Central memory CD8-positive, alpha-beta T cell (primary cell): ENCODE measurements around the gene NIPAL3.
"Not testable (repeated sequence)": the region's sequence is repeated elsewhere in the genome, so short reads cannot be mapped to it uniquely, and the experiment has no call there.

Experiments
- ATAC-seq: fragments of 150-1000 bp; cut with Tn5 transposase; replicated peaks from 2 replicates; pipeline ENCODE4 v1.10.0; 2022; ENCODE audit warnings: mild to moderate bottlenecking, moderate FRiP score, moderate number of reproducible peaks; ENCODE audit not compliant: poor library complexity, severe bottlenecking; ENCODE audit errors: extremely low read depth
- DNase-seq, 2 donors: peaks; one replicate each; pipeline ENCODE4 v3.0.0; 2021; ENCODE audit warnings: low spot score in 2 of 2
- H3K27ac Mint-ChIP-seq: one replicate; pipeline ENCODE4 v1.8.0; 2022; ENCODE audit warnings: low read depth, mild to moderate bottlenecking, moderate library complexity, mixed read lengths
- H3K27me3 Mint-ChIP-seq: one replicate; pipeline ENCODE4 v1.8.0; 2022; ENCODE audit warnings: mixed read lengths
- H3K36me3 Mint-ChIP-seq: one replicate; pipeline ENCODE4 v1.8.0; 2022; ENCODE audit warnings: mild to moderate bottlenecking, moderate library complexity, mixed read lengths; ENCODE audit not compliant: insufficient read depth
- H3K4me1 Mint-ChIP-seq: one replicate; pipeline ENCODE4 v1.8.0; 2022; ENCODE audit warnings: mixed read lengths
- H3K4me3 Mint-ChIP-seq: one replicate; pipeline ENCODE4 v1.8.0; 2022; ENCODE audit warnings: mild to moderate bottlenecking, moderate library complexity, mixed read lengths
- H3K9me3 Mint-ChIP-seq: one replicate; pipeline ENCODE4 v1.8.0; 2022; ENCODE audit warnings: mixed read lengths

NIPAL3 gene

GRCh38 chr1:24438423-24438901, 22.9 kb downstream of the NIPAL3 start:
- ATAC-seq (no peak), DNase-seq (no peak)
- Mint-ChIP-seq H3K36me3 (peaks cover 10% of the 10 kb centered on the region), H3K9me3 (no peaks in the 10 kb centered on the region), H3K27ac (peak overlapping the region; percentile 56), H3K27me3 (no peaks in the 10 kb centered on the region), H3K4me3 (no peak overlapping the region), H3K4me1 (peaks cover 9% of the 10 kb centered on the region)

- DNase-seq (no peak), ATAC-seq (no peak)
- Mint-ChIP-seq H3K27ac (no peak overlapping the region), H3K36me3 (peaks cover 12% of the 10 kb centered on the region), H3K4me1 (peaks cover 6% of the 10 kb centered on the region), H3K27me3 (no peaks in the 10 kb centered on the region), H3K9me3 (no peaks in the 10 kb centered on the region), H3K4me3 (no peak overlapping the region)
These were observed 24.8 kb downstream of the NIPAL3 start for GRCh38 chr1:24440436-24440835.

GRCh38 chr1:24441480-24441879, 25.9 kb downstream of the NIPAL3 start:
- Mint-ChIP-seq H3K4me3 (no peak overlapping the region), H3K4me1 (peaks cover 6% of the 10 kb centered on the region), H3K27me3 (no peaks in the 10 kb centered on the region), H3K9me3 (no peaks in the 10 kb centered on the region), H3K27ac (peak overlapping the region; percentile 29), H3K36me3 (peaks cover 16% of the 10 kb centered on the region)
- DNase-seq (no peak), ATAC-seq (no peak)

GRCh38 chr1:24441996-24442668, 26.5 kb downstream of the NIPAL3 start:
- no peak overlapping the region for H3K4me3 Mint-ChIP-seq
- H3K9me3 Mint-ChIP-seq, result no peaks in the 10 kb centered on the region
- H3K4me1 Mint-ChIP-seq, result peaks cover 6% of the 10 kb centered on the region
- ATAC-seq (no peak), DNase-seq (no peak)
- no peaks in the 10 kb centered on the region for H3K27me3 Mint-ChIP-seq
- H3K27ac Mint-ChIP-seq, result no peak overlapping the region
- H3K36me3 Mint-ChIP-seq, result peaks cover 18% of the 10 kb centered on the region

- Mint-ChIP-seq H3K27me3 (no peaks in the 10 kb centered on the region), H3K27ac (no peak overlapping the region), H3K4me1 (peaks cover 6% of the 10 kb centered on the region), H3K4me3 (no peak overlapping the region), H3K9me3 (no peaks in the 10 kb centered on the region), H3K36me3 (peaks cover 18% of the 10 kb centered on the region)
- no peak for DNase-seq
- no peak for ATAC-seq
These were observed 27.2 kb downstream of the NIPAL3 start for GRCh38 chr1:24442764-24443163.

- DNase-seq, result no peak
- Mint-ChIP-seq H3K4me1 (peaks cover 6% of the 10 kb centered on the region), H3K4me3 (no peak overlapping the region), H3K27ac (no peak overlapping the region), H3K36me3 (peaks cover 22% of the 10 kb centered on the region), H3K27me3 (no peaks in the 10 kb centered on the region), H3K9me3 (no peaks in the 10 kb centered on the region)
- no peak for ATAC-seq
These were observed 27.6 kb downstream of the NIPAL3 start for GRCh38 chr1:24443241-24443656.

GRCh38 chr1:24446446-24446845, 30.8 kb downstream of the NIPAL3 start:
- not testable (repeated sequence) for H3K4me1 Mint-ChIP-seq, H3K27me3 Mint-ChIP-seq, ATAC-seq, H3K9me3 Mint-ChIP-seq, H3K27ac Mint-ChIP-seq, DNase-seq, H3K4me3 Mint-ChIP-seq
- H3K36me3 Mint-ChIP-seq, result peaks cover 36% of the 10 kb centered on the region

- ATAC-seq, result no peak
- no peaks in the 10 kb centered on the region for H3K9me3 Mint-ChIP-seq
- H3K4me3 Mint-ChIP-seq, result no peak overlapping the region
- no peak for DNase-seq
- H3K36me3 Mint-ChIP-seq, result peaks cover 47% of the 10 kb centered on the region
- H3K27me3 Mint-ChIP-seq, result no peaks in the 10 kb centered on the region
- no peak overlapping the region for H3K27ac Mint-ChIP-seq
- no peaks in the 10 kb centered on the region for H3K4me1 Mint-ChIP-seq
These were observed 34.7 kb downstream of the NIPAL3 start for GRCh38 chr1:24450316-24450715.

- Mint-ChIP-seq H3K4me1 (no peaks in the 10 kb centered on the region), H3K27me3 (no peaks in the 10 kb centered on the region), H3K27ac (no peak overlapping the region), H3K4me3 (no peak overlapping the region), H3K36me3 (peaks cover 47% of the 10 kb centered on the region), H3K9me3 (no peaks in the 10 kb centered on the region)
- DNase-seq (no peak), ATAC-seq (no peak)
These were observed 35.3 kb downstream of the NIPAL3 start for GRCh38 chr1:24450857-24451397.

- H3K4me1 Mint-ChIP-seq, result no peaks in the 10 kb centered on the region
- no peak overlapping the region for H3K27ac Mint-ChIP-seq
- H3K9me3 Mint-ChIP-seq, result no peaks in the 10 kb centered on the region
- no peak overlapping the region for H3K4me3 Mint-ChIP-seq
- ATAC-seq, result no peak
- H3K36me3 Mint-ChIP-seq, result peaks cover 47% of the 10 kb centered on the region
- DNase-seq, result no peak
- H3K27me3 Mint-ChIP-seq, result no peaks in the 10 kb centered on the region
These were observed 36.1 kb downstream of the NIPAL3 start for GRCh38 chr1:24451746-24452145.

- Mint-ChIP-seq H3K27ac (no peak overlapping the region), H3K36me3 (peaks cover 48% of the 10 kb centered on the region), H3K4me3 (no peak overlapping the region), H3K27me3 (no peaks in the 10 kb centered on the region), H3K4me1 (no peaks in the 10 kb centered on the region), H3K9me3 (no peaks in the 10 kb centered on the region)
- no peak for DNase-seq
- no peak for ATAC-seq
These were observed 37.4 kb downstream of the NIPAL3 start for GRCh38 chr1:24452922-24453485.

- no peak overlapping the region for H3K4me3 Mint-ChIP-seq
- H3K9me3 Mint-ChIP-seq, result no peaks in the 10 kb centered on the region
- H3K4me1 Mint-ChIP-seq, result no peaks in the 10 kb centered on the region
- H3K36me3 Mint-ChIP-seq, result peaks cover 54% of the 10 kb centered on the region
- H3K27me3 Mint-ChIP-seq, result no peaks in the 10 kb centered on the region
- ATAC-seq, result no peak
- no peak overlapping the region for H3K27ac Mint-ChIP-seq
- no peak for DNase-seq
These were observed 39.1 kb downstream of the NIPAL3 start for GRCh38 chr1:24454673-24455072.

GRCh38 chr1:24455272-24455671, 39.7 kb downstream of the NIPAL3 start:
- Mint-ChIP-seq H3K27ac (no peak overlapping the region), H3K9me3 (no peaks in the 10 kb centered on the region), H3K4me1 (no peaks in the 10 kb centered on the region), H3K36me3 (peaks cover 54% of the 10 kb centered on the region), H3K4me3 (no peak overlapping the region), H3K27me3 (no peaks in the 10 kb centered on the region)
- ATAC-seq, result no peak
- no peak for DNase-seq
